A549 (cell line): ENCODE measurements around the gene PSMB1. TPM values are rescaled to one million over a fixed set of nuclear protein-coding genes. Genes with fewer than 3 reads are reported as not detected.
A peak's percentile ranks its signal among the peaks of the same experiment; 100 is the strongest.

Experiments used
- ATAC-seq, 2 experiments: fragments of 200-7000 bp in 1 of 2; fragments of >200 bp in 1 of 2; cut with Nextera tagmentation in 1 of 2; cut with Tn5 transposase in 1 of 2; 3 replicates each; pipeline versions ENCODE4 v1.8.0 to v1.9.1; 2018 to 2020; ENCODE audit warnings: mild to moderate bottlenecking in 1 of 2, moderate library complexity in 1 of 2
- CTCF ChIA-PET: fragments of 300-600 bp; sonication (Branson Sonifier 250); formaldehyde crosslinking; extraction: SDS; loops from one replicate; lab custom pipeline; 2021; ENCODE audit warnings: antibody characterized with exemption, inconsistent platforms; lab: Yijun Ruan, JAX
- POLR2A ChIA-PET: fragments of 350-600 bp; formaldehyde crosslinking; extraction: SDS; loops from one replicate; lab custom pipeline; 2021; ENCODE audit warnings: antibody characterized with exemption, inconsistent platforms; lab: Yijun Ruan, JAX
- DNase-seq, 2 experiments: peaks; one replicate each; pipeline versions ENCODE4 v3.0.0 to v3.0.0-alpha.2; 2011 to 2016; ENCODE audit warnings: low read depth in 1 of 2, low spot score in 1 of 2
- FAIRE-seq: peaks from 2 replicates; lab custom pipeline; 2011; peaks lifted over from hg19 to GRCh38; lab: Jason Lieb, UNC
- H3K27ac ChIP-seq, 2 experiments: fragments of >200 bp; sonication (Bioruptor Twin); formaldehyde crosslinking; 3 replicates each; pipeline ENCODE4 v1.5.1; 2016 to 2017
- H3K4me1 ChIP-seq: fragments of >200 bp; sonication (Bioruptor Twin); formaldehyde crosslinking; 3 replicates; pipeline ENCODE4 v1.6.1; 2016
- H3K4me2 ChIP-seq: fragments of >200 bp; sonication (Bioruptor Twin); formaldehyde crosslinking; 3 replicates; pipeline ENCODE4 v1.6.1; 2016
- H3K4me3 ChIP-seq: fragments of >200 bp; sonication (Bioruptor Twin); formaldehyde crosslinking; 3 replicates; pipeline ENCODE4 v1.5.1; 2016
- H3K9me3 ChIP-seq: fragments of >200 bp; sonication (Bioruptor Twin); formaldehyde crosslinking; 3 replicates; pipeline ENCODE4 v1.6.1; 2016
- BCL3 ChIP-seq: fragments of >200 bp; sonication (Bioruptor Twin); formaldehyde crosslinking; IDR thresholded peaks from 3 replicates; pipeline ENCODE4 v1.6.1; 2016
- BHLHE40 ChIP-seq: IDR thresholded peaks from 2 replicates; pipeline ENCODE4 v1.6.1; 2012; ENCODE audit warnings: low read depth, low read length, inconsistent platforms
- CBX2 ChIP-seq: fragments of 200-600 bp; sonication (generic); IDR thresholded peaks from 2 replicates; pipeline ENCODE4 v1.6.1; 2016; ENCODE audit warnings: low read depth, mild to moderate bottlenecking, borderline replicate concordance
- CBX8 ChIP-seq: fragments of 200-600 bp; sonication (generic); IDR thresholded peaks from 2 replicates; pipeline ENCODE4 v1.6.1; 2016
- CHD4 ChIP-seq: fragments of 200-600 bp; sonication (generic); IDR thresholded peaks from 2 replicates; pipeline ENCODE4 v1.6.1; 2016; ENCODE audit warnings: antibody characterized with exemption, mild to moderate bottlenecking, borderline replicate concordance
- EHF ChIP-seq: fragments of 250-450 bp; sonication (Bioruptor Pico); IDR thresholded peaks from 2 replicates; pipeline ENCODE4 v1.5.0; 2020; ENCODE audit warnings: mild to moderate bottlenecking
- ESRRA ChIP-seq: fragments of 150-350 bp; IDR thresholded peaks from 2 replicates; pipeline ENCODE4 v1.6.1; 2014; ENCODE audit warnings: mild to moderate bottlenecking, low read length, borderline replicate concordance
- FOXS1 ChIP-seq: fragments of 250-450 bp; sonication (Bioruptor Pico); IDR thresholded peaks from 2 replicates; pipeline ENCODE4 v1.5.0; 2020; ENCODE audit warnings: mild to moderate bottlenecking, moderate library complexity
- GATA3 ChIP-seq: IDR thresholded peaks from 2 replicates; pipeline ENCODE4 v1.6.1; 2012; ENCODE audit warnings: borderline replicate concordance
- HDAC2 ChIP-seq: fragments of 200-600 bp; sonication (generic); IDR thresholded peaks from 2 replicates; pipeline ENCODE4 v1.6.1; 2016
- HEYL ChIP-seq: fragments of 250-450 bp; sonication (Bioruptor Pico); IDR thresholded peaks from 2 replicates; pipeline ENCODE4 v1.8.0; 2021; ENCODE audit warnings: mild to moderate bottlenecking, moderate library complexity
- HOXB13 ChIP-seq: fragments of 250-450 bp; sonication (Bioruptor Pico); IDR thresholded peaks from 2 replicates; pipeline ENCODE4 v1.5.0; 2020; ENCODE audit warnings: low read depth, mild to moderate bottlenecking, moderate library complexity
- HOXB5 ChIP-seq: fragments of 250-450 bp; sonication (Bioruptor Pico); IDR thresholded peaks from 2 replicates; pipeline ENCODE4 v1.5.0; 2020; ENCODE audit warnings: mild to moderate bottlenecking, moderate library complexity
- JUN ChIP-seq, 2 experiments: fragments of >200 bp; sonication (Bioruptor Twin); formaldehyde crosslinking; IDR thresholded peaks; 2 replicates in 1 of 2; 3 replicates in 1 of 2; pipeline ENCODE4 v1.6.1; 2016 to 2017
- JUNB ChIP-seq: fragments of >200 bp; sonication (Bioruptor Twin); formaldehyde crosslinking; IDR thresholded peaks from 2 replicates; pipeline ENCODE4 v1.6.1; 2016
- KDM1A ChIP-seq: fragments of 200-600 bp; sonication (generic); IDR thresholded peaks from 2 replicates; pipeline ENCODE4 v1.6.1; 2016; ENCODE audit warnings: low read depth, mild to moderate bottlenecking
- KDM5A ChIP-seq: fragments of 200-600 bp; sonication (generic); IDR thresholded peaks from 2 replicates; pipeline ENCODE4 v1.6.1; 2016; ENCODE audit warnings: antibody characterized with exemption, mild to moderate bottlenecking
- MAFK ChIP-seq: fragments of 450-650 bp; IDR thresholded peaks from 2 replicates; pipeline ENCODE4 v1.6.1; 2014; ENCODE audit not compliant: partially characterized antibody
- MAZ ChIP-seq: fragments of 150-350 bp; IDR thresholded peaks from 2 replicates; pipeline ENCODE4 v1.6.1; 2014; ENCODE audit warnings: antibody characterized with exemption, low read depth, low read length, borderline replicate concordance
- NPAS2 ChIP-seq: fragments of 250-450 bp; sonication (Bioruptor Pico); IDR thresholded peaks from 2 replicates; pipeline ENCODE4 v1.8.0; 2022; ENCODE audit warnings: mild to moderate bottlenecking, moderate library complexity, borderline replicate concordance
- PHF8 ChIP-seq: fragments of 200-600 bp; sonication (generic); IDR thresholded peaks from 2 replicates; pipeline ENCODE4 v1.6.1; 2016; ENCODE audit warnings: low read depth, mild to moderate bottlenecking, antibody characterized with exemption, moderate library complexity, borderline replicate concordance
- POLR2A ChIP-seq: IDR thresholded peaks from 2 replicates; pipeline ENCODE4 v1.6.1; 2012; ENCODE audit warnings: mild to moderate bottlenecking, low read length
- POLR2AphosphoS2 ChIP-seq: conservative IDR thresholded peaks from 2 replicates; pipeline ENCODE4 v1.6.1; 2012; ENCODE audit warnings: low read length, improper control_type of control experiment, inconsistent platforms
- RARB ChIP-seq: fragments of 250-450 bp; sonication (Bioruptor Pico); IDR thresholded peaks from 2 replicates; pipeline ENCODE4 v1.8.0; 2021; ENCODE audit warnings: mild to moderate bottlenecking, moderate library complexity
- RCOR1 ChIP-seq: fragments of 150-350 bp; IDR thresholded peaks from 2 replicates; pipeline ENCODE4 v1.6.1; 2014; ENCODE audit warnings: antibody characterized with exemption, low read length, low read depth
- SMC3 ChIP-seq: fragments of >200 bp; sonication (Bioruptor Twin); formaldehyde crosslinking; IDR thresholded peaks from 3 replicates; pipeline ENCODE4 v1.6.1; 2018; ENCODE audit warnings: inconsistent platforms
- SREBF2 ChIP-seq: fragments of 450-650 bp; IDR thresholded peaks from 2 replicates; pipeline ENCODE4 v1.6.1; 2014; ENCODE audit warnings: mild to moderate bottlenecking, moderate library complexity
- TFCP2L1 ChIP-seq: fragments of 250-450 bp; sonication (Bioruptor Pico); IDR thresholded peaks from 2 replicates; pipeline ENCODE4 v1.5.0; 2021; ENCODE audit warnings: mild to moderate bottlenecking
- USF2 ChIP-seq: fragments of 450-650 bp; IDR thresholded peaks from 2 replicates; pipeline ENCODE4 v1.6.1; 2014; ENCODE audit warnings: antibody characterized with exemption
- ZFP36 ChIP-seq: fragments of 450-650 bp; IDR thresholded peaks from 2 replicates; pipeline ENCODE4 v1.6.1; 2014; ENCODE audit warnings: borderline replicate concordance; ENCODE audit not compliant: partially characterized antibody
- ZSCAN20 ChIP-seq: fragments of 250-450 bp; sonication (Bioruptor Pico); IDR thresholded peaks from 2 replicates; pipeline ENCODE4 v1.8.0; 2022; ENCODE audit warnings: mild to moderate bottlenecking, moderate library complexity
- WGBS: methylation state at CpG from one replicate; pipeline ENCODE4 v1.1.6; 2017; ENCODE audit errors: missing lambda C conversion rate; 5-methylcytosine and 5-hydroxymethylcytosine counted together
- polyA minus RNA-seq: library from RNA; depleted of rRNA, polyadenylated mRNA; stranded (reverse); fragments of >200 nt; gene quantifications from 2 replicates; pipeline ENCODE4 v1.2.3, GENCODE V29; 2011; rRNA and poly(A)+ RNA removed
- polyA plus RNA-seq, 4 experiments: library from polyadenylated mRNA; depleted of rRNA in 3 of 4; stranded (reverse); fragments of >200 nt; fragmentation: RNase III in 1 of 4; extraction: RNeasy Plus Mini Kit Qiagen cat#74134 plus additional on column Dnase treatment in 1 of 4; gene quantifications; 2 replicates in 3 of 4; 3 replicates in 1 of 4; pipeline ENCODE4 v1.2.3, GENCODE V29; 2011 to 2017
- TF ChIP-seq, protein P1 (sequence below): IDR thresholded peaks from 2 replicates; pipeline ENCODE4 v1.6.1; 2012; ENCODE audit warnings: low read depth, borderline replicate concordance
- TF ChIP-seq, protein P2 (sequence below): IDR thresholded peaks from 2 replicates; pipeline ENCODE4 v1.6.1; 2012
- TF ChIP-seq, protein P3 (sequence below): fragments of 250-450 bp; sonication (Bioruptor Pico); IDR thresholded peaks from 2 replicates; pipeline ENCODE4 v1.5.0; 2021; ENCODE audit warnings: mild to moderate bottlenecking, moderate library complexity, borderline replicate concordance

Gene PSMB1
- polyA plus RNA-seq (2011; rRNA removed) (296 and 306 TPM in 2 replicates), polyA plus RNA-seq (2017; fragmentation: RNase III; extraction: RNeasy Plus Mini Kit Qiagen cat#74134 plus additional on column Dnase treatment) (265 to 300 TPM (median 267 TPM) in 3 replicates), polyA minus RNA-seq (100 and 101 TPM in 2 replicates)
- 342 and 359 TPM in 2 replicates for polyA plus RNA-seq (2012; cell fraction: cytosol; rRNA removed)
- 143 and 208 TPM in 2 replicates for polyA plus RNA-seq (2012; cell fraction: nucleus; rRNA removed)

GRCh38 chr6:170552765-170553533 is at the start of gene PSMB1:
Gene PSMB1, minus strand, starts transcription at chr6:170553307. Its CDS starts 65 bp downstream, at chr6:170553242.
- Histone ChIP-seq H3K9me3 (no peaks in the 10 kb centered on the region), H3K4me2 (peak within 1 kb of the TSS; percentile 90), H3K27ac (peak within 1 kb of the TSS; percentile 93 to 95), H3K4me3 (peak within 1 kb of the TSS; percentile 96), H3K4me1 (peaks cover 16% of the 10 kb centered on the region; the same call in 2 of the 3 replicates)
- ChIA-PET CTCF (no interaction called here), POLR2A (interaction anchor here (0.5 to 1.1 kb wide), 2 partner anchors 13 to 18 kb away, joined by 3 to 7 read pairs; no protein-coding TSS in a partner anchor)
- 3% methylated on average over 36 of the region's 41 CpGs for WGBS
- ATAC-seq (peak; percentile 91 to 94), DNase-seq (peak; percentile 59 to 95), FAIRE-seq (no peak)
- TF ChIP-seq RCOR1 (no peak), TFCP2L1 (CRISPR knock-in tag) (no peak), HEYL (CRISPR knock-in tag) (no peak), RARB (CRISPR knock-in tag) (no peak), BCL3 (0 out of 3 replicates have a peak, but pooled peaks have one; percentile 63), ZFP36 (no peak), MAFK (peak; percentile 86), ESRRA (no peak), HOXB5 (0 out of 2 replicates have a peak, but pooled peaks have one; percentile 37), GATA3 (no peak; the same call in 1 of the 2 replicates), ZSCAN20 (CRISPR knock-in tag) (no peak), HOXB13 (CRISPR knock-in tag) (no peak), POLR2AphosphoS2 (no peak), USF2 (no peak), JUN (IDR thresholded peaks at IDR 0.05) (peak; percentile 59 to 81; a peak in 4 of 5 replicates), SREBF2 (no peak), KDM1A (no peak), NPAS2 (no peak), BHLHE40 (no peak), CHD4 (no peak), HDAC2 (no peak), MAZ (no peak), EHF (CRISPR knock-in tag) (no peak), CBX2 (no peak), JUNB (no peak), KDM5A (peak; percentile 67; the same call in 1 of the 2 replicates), CBX8 (no peak), POLR2A (peak; percentile 73), SMC3 (no peak), PHF8 (peak; percentile 81), FOXS1 (CRISPR knock-in tag) (no peak)
- TF ChIP-seq, protein P1, sequence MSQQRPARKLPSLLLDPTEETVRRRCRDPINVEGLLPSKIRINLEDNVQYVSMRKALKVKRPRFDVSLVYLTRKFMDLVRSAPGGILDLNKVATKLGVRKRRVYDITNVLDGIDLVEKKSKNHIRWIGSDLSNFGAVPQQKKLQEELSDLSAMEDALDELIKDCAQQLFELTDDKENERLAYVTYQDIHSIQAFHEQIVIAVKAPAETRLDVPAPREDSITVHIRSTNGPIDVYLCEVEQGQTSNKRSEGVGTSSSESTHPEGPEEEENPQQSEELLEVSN, result no peak
- TF ChIP-seq, protein P2, sequence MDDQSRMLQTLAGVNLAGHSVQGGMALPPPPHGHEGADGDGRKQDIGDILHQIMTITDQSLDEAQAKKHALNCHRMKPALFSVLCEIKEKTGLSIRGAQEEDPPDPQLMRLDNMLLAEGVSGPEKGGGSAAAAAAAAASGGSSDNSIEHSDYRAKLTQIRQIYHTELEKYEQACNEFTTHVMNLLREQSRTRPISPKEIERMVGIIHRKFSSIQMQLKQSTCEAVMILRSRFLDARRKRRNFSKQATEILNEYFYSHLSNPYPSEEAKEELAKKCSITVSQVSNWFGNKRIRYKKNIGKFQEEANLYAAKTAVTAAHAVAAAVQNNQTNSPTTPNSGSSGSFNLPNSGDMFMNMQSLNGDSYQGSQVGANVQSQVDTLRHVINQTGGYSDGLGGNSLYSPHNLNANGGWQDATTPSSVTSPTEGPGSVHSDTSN, result no peak
- TF ChIP-seq, protein P3, sequence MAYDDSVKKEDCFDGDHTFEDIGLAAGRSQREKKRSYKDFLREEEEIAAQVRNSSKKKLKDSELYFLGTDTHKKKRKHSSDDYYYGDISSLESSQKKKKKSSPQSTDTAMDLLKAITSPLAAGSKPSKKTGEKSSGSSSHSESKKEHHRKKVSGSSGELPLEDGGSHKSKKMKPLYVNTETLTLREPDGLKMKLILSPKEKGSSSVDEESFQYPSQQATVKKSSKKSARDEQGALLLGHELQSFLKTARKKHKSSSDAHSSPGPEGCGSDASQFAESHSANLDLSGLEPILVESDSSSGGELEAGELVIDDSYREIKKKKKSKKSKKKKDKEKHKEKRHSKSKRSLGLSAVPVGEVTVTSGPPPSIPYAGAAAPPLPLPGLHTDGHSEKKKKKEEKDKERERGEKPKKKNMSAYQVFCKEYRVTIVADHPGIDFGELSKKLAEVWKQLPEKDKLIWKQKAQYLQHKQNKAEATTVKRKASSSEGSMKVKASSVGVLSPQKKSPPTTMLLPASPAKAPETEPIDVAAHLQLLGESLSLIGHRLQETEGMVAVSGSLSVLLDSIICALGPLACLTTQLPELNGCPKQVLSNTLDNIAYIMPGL (CRISPR knock-in tag), result no peak
